ENCODE results near the gene SLC23A3. TPM values are rescaled to one million over a fixed set of nuclear protein-coding genes. Genes with fewer than 3 reads are reported as not detected.

SLC23A3 gene
- total RNA-seq, 4 donors from 2014 or later, result 5.4 to 18.4 (median 15.7) TPM

GRCh38 chr2:219123356-219124135 is 46.3 kb downstream of the SLC23A3 start:
- in situ Hi-C loops (cut with MboI; ENCODE audit: low pct_ligation_motif_present in 1 of 4, low pct_unique_long_range_greater_than_20kb in 1 of 4, low sequenced_read_pairs in 3 of 4), result loop anchor here in 2 of 4 donors (10.0 kb wide), 2 partner anchors 59 to 69 kb away; partner anchors contain the start of gene IHH (in 1 of the 2)
- peak overlapping the region; percentile 76 to 87 (median 82) for H3K27ac ChIP-seq
- TF ChIP-seq POLR2AphosphoS5 (IDR thresholded peaks at IDR 0.05) (peak in 1 of 3 donors; percentile 35), POLR2A (IDR thresholded peaks at IDR 0.05) (no peak), EP300 (IDR thresholded peaks at IDR 0.05; ENCODE audit: low read depth) (no peak), CTCF (IDR thresholded peaks at IDR 0.05) (peak in 1 of 5 experiments; percentile 3)
- WGBS, 2 donors (ENCODE audit: low coverage in 1 of 2), result 51 to 58% methylated on average over 2 to 8 of the region's 8 CpGs
- H3K4me1 ChIP-seq, result peaks cover 14 to 72% (median 63%) of the 10 kb centered on the region in 4 donors
- H3K9me3 ChIP-seq, result no peaks in the 10 kb centered on the region
- H3K4me3 ChIP-seq, result peak overlapping the region in 1 of 4 donors; percentile 15
- intact Hi-C loops (cut with DNase I; ENCODE audit: low total_unique reads), result no loop called here
- no peaks in the 10 kb centered on the region for H3K36me3 ChIP-seq
- DNase-seq, result peak; percentile 71
- H3K27me3 ChIP-seq, result no peaks in the 10 kb centered on the region

- DNase-seq, result no peak
- intact Hi-C loops (cut with DNase I; ENCODE audit: low total_unique reads), result no loop called here
- Histone ChIP-seq H3K4me1 (peaks cover 14 to 73% (median 65%) of the 10 kb centered on the region in 4 donors), H3K27ac (peak overlapping the region; percentile 76 to 87 (median 82)), H3K9me3 (no peaks in the 10 kb centered on the region), H3K27me3 (no peaks in the 10 kb centered on the region), H3K4me3 (peak overlapping the region in 1 of 4 donors; percentile 6), H3K36me3 (no peaks in the 10 kb centered on the region)
- TF ChIP-seq POLR2AphosphoS5 (IDR thresholded peaks at IDR 0.05) (peak in 1 of 3 donors; percentile 18), POLR2A (IDR thresholded peaks at IDR 0.05) (no peak)
- in situ Hi-C loops (cut with MboI; ENCODE audit: low pct_ligation_motif_present in 1 of 4, low pct_unique_long_range_greater_than_20kb in 1 of 4, low sequenced_read_pairs in 3 of 4), result loop anchor here in 2 of 4 donors (10.0 kb wide), 2 partner anchors 58 to 68 kb away; partner anchors contain the start of gene IHH (in 1 of the 2)
- 64 to 69% methylated on average over 5 of the region's 5 CpGs for WGBS, 2 donors (ENCODE audit: low coverage in 1 of 2)
Measured at GRCh38 chr2:219122202-219122980, 47.4 kb downstream of the SLC23A3 start.

- H3K4me3 ChIP-seq, result no peak overlapping the region
- DNase-seq, result no peak
- TF ChIP-seq CTCF (IDR thresholded peaks at IDR 0.05), result no peak
- H3K9me3 ChIP-seq, result no peaks in the 10 kb centered on the region
- peaks cover 7 to 76% (median 65%) of the 10 kb centered on the region in 4 donors for H3K4me1 ChIP-seq
- H3K36me3 ChIP-seq, result no peaks in the 10 kb centered on the region
- in situ Hi-C loops (cut with MboI; ENCODE audit: low pct_ligation_motif_present in 1 of 4, low pct_unique_long_range_greater_than_20kb in 1 of 4, low sequenced_read_pairs in 3 of 4), result loop anchor here in 2 of 4 donors (10.0 kb wide), 2 partner anchors 55 to 65 kb away; partner anchors contain the start of gene IHH (in 1 of the 2)
- no peaks in the 10 kb centered on the region for H3K27me3 ChIP-seq
- intact Hi-C loops (cut with DNase I; ENCODE audit: low total_unique reads), result no loop called here
- H3K27ac ChIP-seq, result no peak overlapping the region
Measured at GRCh38 chr2:219120082-219120481, 49.7 kb downstream of the SLC23A3 start.

- in situ Hi-C loops (cut with MboI; ENCODE audit: low pct_ligation_motif_present in 1 of 4, low pct_unique_long_range_greater_than_20kb in 1 of 4, low sequenced_read_pairs in 3 of 4), result loop anchor here in 2 of 4 donors (10.0 kb wide), 2 partner anchors 55 to 65 kb away; partner anchors contain the start of gene IHH (in 1 of the 2)
- peaks cover 7 to 76% (median 62%) of the 10 kb centered on the region in 4 donors for H3K4me1 ChIP-seq
- WGBS, 2 donors (ENCODE audit: low coverage in 1 of 2), result 56 to 64% methylated on average over 5 to 7 of the region's 7 CpGs
Measured at GRCh38 chr2:219119422-219120043, 50.3 kb downstream of the SLC23A3 start.

More at GRCh38 chr2:219119422-219120043, 50.3 kb downstream of the SLC23A3 start:
- H3K27me3 ChIP-seq, result no peaks in the 10 kb centered on the region
- TF ChIP-seq CTCF (IDR thresholded peaks at IDR 0.05) (peak; percentile 61 to 85 (median 70)), POLR2AphosphoS5 (IDR thresholded peaks at IDR 0.05) (no peak), EP300 (IDR thresholded peaks at IDR 0.05; ENCODE audit: low read depth) (no peak)
- H3K27ac ChIP-seq, result peak overlapping the region; percentile 70 to 82 (median 74)
- H3K36me3 ChIP-seq, result no peaks in the 10 kb centered on the region
- intact Hi-C loops (cut with DNase I; ENCODE audit: low total_unique reads), result no loop called here
- DNase-seq, result peak; percentile 81
- no peak overlapping the region for H3K4me3 ChIP-seq
- H3K9me3 ChIP-seq, result no peaks in the 10 kb centered on the region
